ENCODE results near the gene CCDC85A. TPM values are rescaled to one million over a fixed set of nuclear protein-coding genes. Genes with fewer than 3 reads are reported as not detected.

Gene CCDC85A
- total and polyA plus RNA-seq, 2 of the 4 experiments (the other 2 are of a cell fraction) = 1.1 to 2.2 TPM

- intact Hi-C loops (cut with micrococcal nuclease) = no loop called here
Measured at GRCh38 chr2:56288838-56289580, 105.2 kb downstream of the CCDC85A start.

More at GRCh38 chr2:56288838-56289580, 105.2 kb downstream of the CCDC85A start:
- POLR2A ChIA-PET (ENCODE audit: unreplicated experiment) = no interaction called here
- no peak overlapping the region for H3K56ac ChIP-seq (ENCODE audit: extremely low read depth, insufficient read depth, low read length)
- no peaks in the 10 kb centered on the region for H3K4me1 ChIP-seq (ENCODE audit: control insufficient read depth, insufficient read depth, low read length)
- no peak overlapping the region for H3K4ac ChIP-seq (ENCODE audit: low read depth, low read length)
- H3K4me2 ChIP-seq (ENCODE audit: low read depth, low read length) = no peak overlapping the region
- no peak for TF ChIP-seq SMC3 (IDR thresholded peaks at IDR 0.05; ENCODE audit: low read depth, low read length)
- no peak overlapping the region for H2BK15ac ChIP-seq (ENCODE audit: low read depth, low read length)
- H3K14ac ChIP-seq (replicated peaks; ENCODE audit: low read depth, low read length) = no peak overlapping the region
- no peak overlapping the region for H2AK5ac ChIP-seq (ENCODE audit: low read depth, low read length)
- no peak overlapping the region for H3K23ac ChIP-seq (ENCODE audit: low read depth, low read length)
- WGBS, 2 experiments (ENCODE audit: extremely low coverage in 2 of 2, insufficient read length in 1 of 2) = no CpG with 5 or more reads among the region's 2 CpGs
- no peaks in the 10 kb centered on the region for H3K9me1 ChIP-seq (ENCODE audit: insufficient read depth, low read length)
- no peak overlapping the region for H4K91ac ChIP-seq (ENCODE audit: insufficient read depth, low read depth, low read length)
- no peak overlapping the region for H3K9ac ChIP-seq (ENCODE audit: low read depth, low read length)
- CTCF ChIA-PET = no interaction called here
- ATAC-seq (ENCODE audit: low read depth) (no peak), DNase-seq (no peak)
- H3K9me3 ChIP-seq (ENCODE audit: control insufficient read depth, insufficient read depth, low read length) = no peaks in the 10 kb centered on the region
- H2AFZ ChIP-seq (replicated peaks; ENCODE audit: low read length, poor library complexity) = no peak overlapping the region
- no peak overlapping the region for H2BK20ac ChIP-seq (ENCODE audit: low read depth, low read length)
- BruUV-seq (replicated peaks) = no TSS peak
- no peaks in the 10 kb centered on the region for H4K20me1 ChIP-seq (ENCODE audit: insufficient read depth, low read length)
- H4K8ac ChIP-seq (ENCODE audit: low read depth in 2 of 2, low read length in 2 of 2) = no peak overlapping the region
- H3K36me3 ChIP-seq (ENCODE audit: control insufficient read depth, insufficient read depth, low read length) = no peaks in the 10 kb centered on the region
- H2BK5ac ChIP-seq (ENCODE audit: low read depth, low read length, poor library complexity, severe bottlenecking) = no peak overlapping the region
- no peak overlapping the region for H3K18ac ChIP-seq (ENCODE audit: low read depth, low read length)
- H2BK120ac ChIP-seq (ENCODE audit: low read depth, low read length) = no peak overlapping the region
- H4K5ac ChIP-seq (ENCODE audit: low read depth, low read length) = no peak overlapping the region
- in situ Hi-C loops (cut with MboI; ENCODE audit: low sequenced_read_pairs) (no loop called here), dilution Hi-C loops (cut with HindIII; ENCODE audit: low sequenced_read_pairs, unreplicated experiment) (no loop called here)
- H3K4me3 ChIP-seq (ENCODE audit: insufficient read depth, low read depth, low read length) = no peak overlapping the region
- H3K27ac ChIP-seq (ENCODE audit: insufficient read depth, low read length) = no peak overlapping the region
- H3K79me1 ChIP-seq (ENCODE audit: low read depth in 1 of 2, low read length in 2 of 2) = no peaks in the 10 kb centered on the region
- no peak overlapping the region for H2AK9ac ChIP-seq (replicated peaks; ENCODE audit: low read depth, low read length, poor library complexity)
- no peaks in the 10 kb centered on the region for H3K27me3 ChIP-seq (ENCODE audit: control insufficient read depth, insufficient read depth, low read length)

Measured in IMR-90 (cell line).